ENCODE data around the gene PTGFRN. TPM values are rescaled to one million over a fixed set of nuclear protein-coding genes. Genes with fewer than 3 reads are reported as not detected.
"Not testable (repeated sequence)": the region's sequence is repeated elsewhere in the genome, so short reads cannot be mapped to it uniquely, and the experiment has no call there.

Gene PTGFRN
- polyA plus RNA-seq, 3 donors, result 52.4 to 59.8 (median 59.2) TPM

- DNase-seq (ENCODE audit: low read depth in 3 of 3, low spot score in 2 of 3), result no peak
Measured at GRCh38 chr1:116962987-116963639, 53.4 kb downstream of the PTGFRN start.

GRCh38 chr1:116966791-116967190, 57.1 kb downstream of the PTGFRN start:
- no peak for DNase-seq (ENCODE audit: low read depth in 3 of 3, low spot score in 2 of 3)

GRCh38 chr1:116968724-116969123, 59.0 kb downstream of the PTGFRN start:
- DNase-seq (ENCODE audit: low read depth in 3 of 3, low spot score in 2 of 3), result no peak

- DNase-seq (ENCODE audit: low read depth in 3 of 3, low spot score in 2 of 3), result no peak
Measured at GRCh38 chr1:116971258-116971860, 61.6 kb downstream of the PTGFRN start.

- no peak for DNase-seq (ENCODE audit: low read depth in 3 of 3, low spot score in 2 of 3)
Measured at GRCh38 chr1:116971965-116972673, 62.4 kb downstream of the PTGFRN start.

- no peak for DNase-seq (ENCODE audit: low read depth in 3 of 3, low spot score in 2 of 3)
Measured at GRCh38 chr1:116972674-116973030, 62.9 kb downstream of the PTGFRN start.

- DNase-seq (ENCODE audit: low read depth in 3 of 3, low spot score in 2 of 3), result not testable (repeated sequence)
Measured at GRCh38 chr1:116980309-116980708, 70.6 kb downstream of the PTGFRN start.

- DNase-seq (ENCODE audit: low read depth in 3 of 3, low spot score in 2 of 3), result no peak
Measured at GRCh38 chr1:116981521-116982037, 71.9 kb downstream of the PTGFRN start.

GRCh38 chr1:116982319-116983004, 72.7 kb downstream of the PTGFRN start:
- no peak for DNase-seq (ENCODE audit: low read depth in 3 of 3, low spot score in 2 of 3)

- no peak for DNase-seq (ENCODE audit: low read depth in 3 of 3, low spot score in 2 of 3)
Measured at GRCh38 chr1:116983112-116983511, 73.4 kb downstream of the PTGFRN start.

GRCh38 chr1:116983678-116984077, 74.0 kb downstream of the PTGFRN start:
- DNase-seq (ENCODE audit: low read depth in 3 of 3, low spot score in 2 of 3), result no peak

GRCh38 chr1:116984406-116985160, 74.9 kb downstream of the PTGFRN start:
- no peak for DNase-seq (ENCODE audit: low read depth in 3 of 3, low spot score in 2 of 3)

GRCh38 chr1:116986421-116987255, 76.9 kb downstream of the PTGFRN start:
- DNase-seq (ENCODE audit: low read depth in 3 of 3, low spot score in 2 of 3), result no peak

GRCh38 chr1:116987256-116987555, 77.5 kb downstream of the PTGFRN start:
- no peak for DNase-seq (ENCODE audit: low read depth in 3 of 3, low spot score in 2 of 3)

- no peak for DNase-seq (ENCODE audit: low read depth in 3 of 3, low spot score in 2 of 3)
Measured at GRCh38 chr1:116988248-116988647, 78.5 kb downstream of the PTGFRN start.

GRCh38 chr1:116988908-116989307, 79.2 kb downstream of the PTGFRN start:
- DNase-seq (ENCODE audit: low read depth in 3 of 3, low spot score in 2 of 3), result no peak

- no peak for DNase-seq (ENCODE audit: low read depth in 3 of 3, low spot score in 2 of 3)
Measured at GRCh38 chr1:116989835-116990234, 80.1 kb downstream of the PTGFRN start.

GRCh38 chr1:116990612-116991151, 81.0 kb downstream of the PTGFRN start:
- no peak for DNase-seq (ENCODE audit: low read depth in 3 of 3, low spot score in 2 of 3)

- no peak for DNase-seq (ENCODE audit: low read depth in 3 of 3, low spot score in 2 of 3)
Measured at GRCh38 chr1:116991171-116991845, 81.6 kb downstream of the PTGFRN start.
